Measurements from ENCODE around the gene PYY. TPM values are rescaled to one million over a fixed set of nuclear protein-coding genes. Genes with fewer than 3 reads are reported as not detected.

The PYY gene
- total RNA-seq, 1 experiment from 2014 or later = not detected

DNA sequence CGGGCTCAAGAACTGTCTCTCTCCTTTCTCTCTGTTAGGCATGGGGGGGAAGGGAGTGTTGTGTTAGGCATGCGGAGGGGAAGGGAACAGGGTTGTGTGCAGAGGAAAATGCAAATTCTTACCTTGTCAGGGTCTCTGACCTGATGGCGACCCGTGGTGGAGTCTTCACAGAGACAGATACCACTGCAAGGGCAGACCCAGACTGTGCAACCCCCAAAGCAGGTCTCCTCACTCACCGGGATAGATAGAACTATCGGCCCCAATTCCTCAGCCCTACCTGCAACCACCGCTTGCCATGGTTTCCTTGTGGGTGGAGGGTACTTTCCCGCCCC is 36.8 kb downstream of the PYY start:
- CTCF ChIA-PET = interaction anchor here (0.6 kb wide), 1 partner anchor 32 kb away, joined by 3 read pairs; no protein-coding TSS in a partner anchor
- Mint-ChIP-seq H3K4me1 (ENCODE audit: low read depth, unreplicated experiment) (peaks cover 6% of the 10 kb centered on the region), H3K4me3 (ENCODE audit: low read depth, unreplicated experiment) (no peak overlapping the region), H3K36me3 (ENCODE audit: insufficient read depth, unreplicated experiment) (no peaks in the 10 kb centered on the region), H3K27me3 (ENCODE audit: unreplicated experiment) (peaks cover 63% of the 10 kb centered on the region), H3K9me3 (ENCODE audit: low read depth, unreplicated experiment) (no peaks in the 10 kb centered on the region), H3K27ac (ENCODE audit: unreplicated experiment) (no peak overlapping the region)
- intact Hi-C loops (cut with micrococcal nuclease; ENCODE audit: unreplicated experiment) = no loop called here
- TF ChIP-seq, protein P1, sequence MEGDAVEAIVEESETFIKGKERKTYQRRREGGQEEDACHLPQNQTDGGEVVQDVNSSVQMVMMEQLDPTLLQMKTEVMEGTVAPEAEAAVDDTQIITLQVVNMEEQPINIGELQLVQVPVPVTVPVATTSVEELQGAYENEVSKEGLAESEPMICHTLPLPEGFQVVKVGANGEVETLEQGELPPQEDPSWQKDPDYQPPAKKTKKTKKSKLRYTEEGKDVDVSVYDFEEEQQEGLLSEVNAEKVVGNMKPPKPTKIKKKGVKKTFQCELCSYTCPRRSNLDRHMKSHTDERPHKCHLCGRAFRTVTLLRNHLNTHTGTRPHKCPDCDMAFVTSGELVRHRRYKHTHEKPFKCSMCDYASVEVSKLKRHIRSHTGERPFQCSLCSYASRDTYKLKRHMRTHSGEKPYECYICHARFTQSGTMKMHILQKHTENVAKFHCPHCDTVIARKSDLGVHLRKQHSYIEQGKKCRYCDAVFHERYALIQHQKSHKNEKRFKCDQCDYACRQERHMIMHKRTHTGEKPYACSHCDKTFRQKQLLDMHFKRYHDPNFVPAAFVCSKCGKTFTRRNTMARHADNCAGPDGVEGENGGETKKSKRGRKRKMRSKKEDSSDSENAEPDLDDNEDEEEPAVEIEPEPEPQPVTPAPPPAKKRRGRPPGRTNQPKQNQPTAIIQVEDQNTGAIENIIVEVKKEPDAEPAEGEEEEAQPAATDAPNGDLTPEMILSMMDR (IDR thresholded peaks at IDR 0.05; ENCODE audit: unreplicated experiment) = no peak
- no TSS peak for BruUV-seq (replicated peaks)
- DNase-seq = no peak

DNA sequence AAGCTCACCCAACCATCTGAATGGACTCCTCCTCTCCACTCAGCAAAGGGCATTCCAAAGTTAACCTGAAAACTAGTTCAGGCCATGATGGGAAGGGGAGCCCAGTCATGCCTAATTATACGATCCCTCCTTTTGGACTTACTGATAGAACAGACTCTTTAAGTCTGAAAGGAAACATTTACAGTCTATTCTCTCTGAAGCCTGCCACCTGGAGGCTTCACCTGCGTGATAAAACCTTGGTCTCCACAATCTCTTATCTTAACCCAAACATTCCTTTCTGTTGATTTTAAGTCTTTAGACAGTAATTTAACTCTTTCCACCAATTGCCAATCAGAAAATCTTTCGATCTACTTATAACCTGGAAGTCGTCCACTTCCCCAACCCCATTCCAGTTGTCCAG is 37.4 kb downstream of the PYY start:
- Mint-ChIP-seq H3K27ac (ENCODE audit: unreplicated experiment) (no peak overlapping the region), H3K4me3 (ENCODE audit: low read depth, unreplicated experiment) (no peak overlapping the region), H3K4me1 (ENCODE audit: low read depth, unreplicated experiment) (peaks cover 6% of the 10 kb centered on the region), H3K9me3 (ENCODE audit: low read depth, unreplicated experiment) (no peaks in the 10 kb centered on the region), H3K36me3 (ENCODE audit: insufficient read depth, unreplicated experiment) (no peaks in the 10 kb centered on the region), H3K27me3 (ENCODE audit: unreplicated experiment) (peaks cover 57% of the 10 kb centered on the region)
- TF ChIP-seq, protein P1 (IDR thresholded peaks at IDR 0.05; ENCODE audit: unreplicated experiment) = no peak
- no TSS peak for BruUV-seq (replicated peaks)
- DNase-seq = no peak
- CTCF ChIA-PET = interaction anchor here (0.7 to 1.4 kb wide), 2 partner anchors 24 to 27 kb away, joined by 3 read pairs; no protein-coding TSS in a partner anchor
- intact Hi-C loops (cut with micrococcal nuclease; ENCODE audit: unreplicated experiment) = no loop called here

DNA sequence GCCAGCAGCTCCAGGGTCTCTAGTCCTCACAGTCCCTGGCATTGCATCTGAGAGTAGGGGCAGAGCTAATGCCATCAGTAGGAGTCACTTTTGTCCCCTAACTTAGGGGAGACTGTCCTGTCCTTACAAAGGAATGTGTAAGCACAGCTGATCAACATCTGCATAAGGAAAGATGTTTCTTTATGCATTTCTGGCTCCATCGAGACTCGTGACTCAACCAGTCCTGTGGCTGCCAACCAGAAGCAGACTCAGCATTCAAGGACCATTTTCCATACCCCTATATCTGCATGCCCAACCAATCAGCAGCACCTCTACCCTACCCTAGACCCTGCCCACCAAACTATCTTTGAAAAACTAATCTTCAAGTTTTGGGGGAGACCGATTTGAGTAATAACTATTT is 38.2 kb downstream of the PYY start:
- TF ChIP-seq, protein P1 (IDR thresholded peaks at IDR 0.05; ENCODE audit: unreplicated experiment) = no peak
- BruUV-seq (replicated peaks) = no TSS peak
- no peak for DNase-seq
- H3K27ac Mint-ChIP-seq (ENCODE audit: unreplicated experiment) = no peak overlapping the region
- H3K9me3 Mint-ChIP-seq (ENCODE audit: low read depth, unreplicated experiment) = no peaks in the 10 kb centered on the region
- H3K36me3 Mint-ChIP-seq (ENCODE audit: insufficient read depth, unreplicated experiment) = no peaks in the 10 kb centered on the region
- intact Hi-C loops (cut with micrococcal nuclease; ENCODE audit: unreplicated experiment) = no loop called here
- peaks cover 6% of the 10 kb centered on the region for H3K4me1 Mint-ChIP-seq (ENCODE audit: low read depth, unreplicated experiment)
- H3K4me3 Mint-ChIP-seq (ENCODE audit: low read depth, unreplicated experiment) = no peak overlapping the region
- CTCF ChIA-PET = interaction anchor here (1.4 kb wide), 1 partner anchor 28 kb away, joined by 3 read pairs; no protein-coding TSS in a partner anchor
- peaks cover 49% of the 10 kb centered on the region for H3K27me3 Mint-ChIP-seq (ENCODE audit: unreplicated experiment)

DNA sequence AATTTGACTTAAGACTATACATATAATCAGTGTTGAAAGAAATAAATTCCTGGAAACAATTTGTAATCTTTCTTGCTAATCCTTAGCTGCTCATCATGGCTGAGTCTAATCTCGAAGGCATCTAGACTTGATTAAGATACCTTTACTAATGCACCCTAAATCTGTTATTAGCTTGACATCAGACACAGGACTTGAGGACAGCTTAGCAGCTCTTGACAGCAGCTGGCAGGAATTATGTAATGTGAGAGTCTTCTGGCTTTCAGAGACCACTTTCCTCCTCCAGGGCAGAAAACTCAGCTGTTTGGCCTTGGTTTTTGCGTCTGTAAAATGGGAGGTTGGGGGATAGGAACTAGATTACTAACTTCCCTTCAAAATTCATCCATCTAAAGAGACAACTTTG is 39.3 kb downstream of the PYY start:
- Mint-ChIP-seq H3K9me3 (ENCODE audit: low read depth, unreplicated experiment) (no peaks in the 10 kb centered on the region), H3K4me1 (ENCODE audit: low read depth, unreplicated experiment) (peaks cover 6% of the 10 kb centered on the region), H3K27me3 (ENCODE audit: unreplicated experiment) (peaks cover 44% of the 10 kb centered on the region), H3K4me3 (ENCODE audit: low read depth, unreplicated experiment) (no peak overlapping the region), H3K36me3 (ENCODE audit: insufficient read depth, unreplicated experiment) (no peaks in the 10 kb centered on the region), H3K27ac (ENCODE audit: unreplicated experiment) (no peak overlapping the region)
- intact Hi-C loops (cut with micrococcal nuclease; ENCODE audit: unreplicated experiment) = no loop called here
- no peak for DNase-seq
- CTCF ChIA-PET = interaction anchor here (1.1 kb wide), 1 partner anchor 30 kb away, joined by 5 read pairs; no protein-coding TSS in a partner anchor
- TF ChIP-seq, protein P1 (IDR thresholded peaks at IDR 0.05; ENCODE audit: unreplicated experiment) = no peak
- no TSS peak for BruUV-seq (replicated peaks)
